Sigmoid colon (tissue), 7 donors: ENCODE results near the gene CHST8. TPM values are rescaled to one million over a fixed set of nuclear protein-coding genes. Genes with fewer than 3 reads are reported as not detected.

Source experiments
- DNase-seq: peaks from one replicate; pipeline ENCODE4 v3.0.0-alpha.2; 2019
- H3K27ac ChIP-seq, 4 donors: fragments of 200-600 bp; sonication (generic); one replicate each; pipeline ENCODE4 v1.5.1; 2016 to 2019; ENCODE audit warnings: mild to moderate bottlenecking in 1 of 4
- H3K27me3 ChIP-seq, 3 donors: fragments of 200-600 bp; sonication (generic); one replicate each; pipeline ENCODE4 v1.5.1; 2019; ENCODE audit warnings: mild to moderate bottlenecking in 1 of 3
- H3K36me3 ChIP-seq, 4 donors: fragments of 200-600 bp; sonication (generic); one replicate each; pipeline ENCODE4 v1.5.1; 2016 to 2019
- H3K4me1 ChIP-seq, 4 donors: fragments of 200-600 bp; sonication (generic); one replicate each; pipeline ENCODE4 v1.5.1; 2017 to 2019
- H3K4me3 ChIP-seq, 4 donors: fragments of 200-600 bp; sonication (generic); one replicate each; pipeline ENCODE4 v1.5.1; 2017 to 2019; ENCODE audit warnings: mild to moderate bottlenecking in 2 of 4, moderate library complexity in 1 of 4
- H3K9me3 ChIP-seq, 4 donors: fragments of 200-600 bp in 3 of 4; sonication (generic) in 3 of 4; one replicate each; pipeline versions ENCODE4 v1.5.1 to v1.6.1; 2013 to 2019
- EP300 ChIP-seq, 4 donors: sonication (generic); formaldehyde crosslinking; IDR thresholded peaks; one replicate each; pipeline ENCODE4 v1.6.1; 2017; ENCODE audit warnings: antibody characterized with exemption in 4 of 4
- POLR2A ChIP-seq, 2 donors: fragments of 450-650 bp; IDR thresholded peaks; one replicate each; pipeline ENCODE4 v1.6.1; 2016; ENCODE audit warnings: antibody characterized with exemption in 2 of 2, mild to moderate bottlenecking in 2 of 2, moderate library complexity in 2 of 2
- POLR2AphosphoS5 ChIP-seq, 4 donors: sonication (generic); formaldehyde crosslinking; IDR thresholded peaks; one replicate each; pipeline ENCODE4 v1.6.1; 2017; ENCODE audit warnings: antibody characterized with exemption in 4 of 4
- WGBS, 2 donors: extraction: QIAGEN DNeasy Blood & Tissue Kit; methylation state at CpG; one replicate each; pipeline ENCODE4 v1.1.7; 2013; 5-methylcytosine and 5-hydroxymethylcytosine counted together
- intact Hi-C: fragments of 100-400 bp; cut with DNase I; formaldehyde crosslinking; loops from one replicate; pipeline ENCODE4 v1.15.1; 2023
- polyA plus RNA-seq, 3 donors: library from polyadenylated mRNA; stranded (reverse); fragments of 200-250 nt; gene quantifications; one replicate each; pipeline ENCODE4 v1.2.3, GENCODE V29; 2013
- total RNA-seq, 4 donors: library from RNA; depleted of rRNA; stranded (reverse); fragments of >200 nt; gene quantifications; one replicate each; pipeline ENCODE4 v1.1.0, GENCODE V29; 2016
- TF ChIP-seq, protein P1 (sequence below), 4 experiments: fragments of 450-650 bp in 3 of 4; fragments of 200-600 bp in 1 of 4; IDR thresholded peaks; one replicate each; pipeline ENCODE4 v1.5.1; 2016 to 2019; ENCODE audit warnings: antibody characterized with exemption in 4 of 4, mild to moderate bottlenecking in 3 of 4, moderate library complexity in 2 of 4
- donor health status: healthy with polysubstance abuse.
- donor health status: Bipolar disorder and iron deficiency.
- donor health status: healthy.

The CHST8 gene
- total and polyA plus RNA-seq, 7 donors = 0.35 to 0.60 (median 0.36) TPM; not detected in 4

DNA sequence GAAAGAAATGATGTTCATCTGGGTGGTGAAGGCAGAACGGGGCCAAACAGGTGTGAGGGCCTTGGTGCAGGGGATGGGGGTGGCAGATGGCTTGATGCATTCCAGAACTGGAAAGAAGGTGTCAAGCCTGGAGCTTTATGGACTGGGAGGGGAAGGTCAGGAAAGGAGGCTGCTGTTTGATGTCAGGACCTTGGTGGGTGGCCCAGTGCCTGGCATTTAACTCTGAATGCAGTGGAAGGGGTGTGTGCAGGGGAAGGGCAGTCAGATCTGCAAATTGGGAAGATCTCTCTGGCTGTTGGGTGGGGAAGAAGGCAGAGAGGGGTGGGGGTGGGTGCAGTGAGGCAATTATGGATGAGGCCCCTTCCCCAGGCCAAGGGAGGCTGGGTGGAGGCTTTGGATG is 186.6 kb downstream of the CHST8 start:
- TF ChIP-seq POLR2AphosphoS5 (IDR thresholded peaks at IDR 0.05) = no peak
- TF ChIP-seq, protein P1, sequence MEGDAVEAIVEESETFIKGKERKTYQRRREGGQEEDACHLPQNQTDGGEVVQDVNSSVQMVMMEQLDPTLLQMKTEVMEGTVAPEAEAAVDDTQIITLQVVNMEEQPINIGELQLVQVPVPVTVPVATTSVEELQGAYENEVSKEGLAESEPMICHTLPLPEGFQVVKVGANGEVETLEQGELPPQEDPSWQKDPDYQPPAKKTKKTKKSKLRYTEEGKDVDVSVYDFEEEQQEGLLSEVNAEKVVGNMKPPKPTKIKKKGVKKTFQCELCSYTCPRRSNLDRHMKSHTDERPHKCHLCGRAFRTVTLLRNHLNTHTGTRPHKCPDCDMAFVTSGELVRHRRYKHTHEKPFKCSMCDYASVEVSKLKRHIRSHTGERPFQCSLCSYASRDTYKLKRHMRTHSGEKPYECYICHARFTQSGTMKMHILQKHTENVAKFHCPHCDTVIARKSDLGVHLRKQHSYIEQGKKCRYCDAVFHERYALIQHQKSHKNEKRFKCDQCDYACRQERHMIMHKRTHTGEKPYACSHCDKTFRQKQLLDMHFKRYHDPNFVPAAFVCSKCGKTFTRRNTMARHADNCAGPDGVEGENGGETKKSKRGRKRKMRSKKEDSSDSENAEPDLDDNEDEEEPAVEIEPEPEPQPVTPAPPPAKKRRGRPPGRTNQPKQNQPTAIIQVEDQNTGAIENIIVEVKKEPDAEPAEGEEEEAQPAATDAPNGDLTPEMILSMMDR (IDR thresholded peaks at IDR 0.05) = no peak
- TF ChIP-seq POLR2A (IDR thresholded peaks at IDR 0.05) = no peak
- no peak for TF ChIP-seq EP300 (IDR thresholded peaks at IDR 0.05)
- DNase-seq = no peak
- H3K36me3 ChIP-seq = peaks cover 11 to 90% (median 47%) of the 10 kb centered on the region in 4 donors
- WGBS, 2 donors = 80 to 86% methylated on average over 1 of the region's 1 CpG
- H3K4me3 ChIP-seq = no peak overlapping the region
- intact Hi-C loops = no loop called here
- no peaks in the 10 kb centered on the region for H3K9me3 ChIP-seq
- H3K27ac ChIP-seq = no peak overlapping the region
- H3K4me1 ChIP-seq = peaks cover 0 to 29% (median 24%) of the 10 kb centered on the region in 4 donors
- no peaks in the 10 kb centered on the region for H3K27me3 ChIP-seq

DNA sequence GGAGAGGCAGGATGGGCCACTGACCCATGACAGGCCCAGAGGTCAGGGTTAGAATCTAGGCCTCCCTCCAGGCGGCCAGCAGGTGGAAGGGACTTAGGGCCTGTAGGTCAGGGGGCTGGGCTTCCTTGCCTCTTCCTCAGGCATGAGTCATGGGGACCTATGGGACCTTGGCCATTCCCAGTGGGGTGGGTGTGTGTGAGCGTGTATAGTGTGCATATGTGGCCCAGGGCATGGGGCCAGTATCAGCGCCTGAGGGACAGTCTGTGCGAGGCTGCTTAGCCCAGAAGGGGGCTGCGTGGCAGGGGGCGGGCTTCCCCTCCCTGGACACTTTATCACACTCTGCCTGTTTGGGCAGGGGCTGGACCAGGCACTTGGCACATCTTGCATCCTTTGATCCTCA is 188.2 kb downstream of the CHST8 start:
- no peak for DNase-seq
- Histone ChIP-seq H3K4me3 (no peak overlapping the region), H3K27me3 (no peaks in the 10 kb centered on the region), H3K4me1 (peaks cover 0 to 16% (median 14%) of the 10 kb centered on the region in 4 donors), H3K9me3 (no peaks in the 10 kb centered on the region), H3K27ac (no peak overlapping the region), H3K36me3 (peaks cover 11 to 93% (median 43%) of the 10 kb centered on the region in 4 donors)
- TF ChIP-seq POLR2AphosphoS5 (IDR thresholded peaks at IDR 0.05) = no peak
- no peak for TF ChIP-seq POLR2A (IDR thresholded peaks at IDR 0.05)
- TF ChIP-seq, protein P1 (IDR thresholded peaks at IDR 0.05) = no peak
- no peak for TF ChIP-seq EP300 (IDR thresholded peaks at IDR 0.05)
- WGBS, 2 donors = 86 to 93% methylated on average over 6 of the region's 6 CpGs
- intact Hi-C loops = no loop called here

DNA sequence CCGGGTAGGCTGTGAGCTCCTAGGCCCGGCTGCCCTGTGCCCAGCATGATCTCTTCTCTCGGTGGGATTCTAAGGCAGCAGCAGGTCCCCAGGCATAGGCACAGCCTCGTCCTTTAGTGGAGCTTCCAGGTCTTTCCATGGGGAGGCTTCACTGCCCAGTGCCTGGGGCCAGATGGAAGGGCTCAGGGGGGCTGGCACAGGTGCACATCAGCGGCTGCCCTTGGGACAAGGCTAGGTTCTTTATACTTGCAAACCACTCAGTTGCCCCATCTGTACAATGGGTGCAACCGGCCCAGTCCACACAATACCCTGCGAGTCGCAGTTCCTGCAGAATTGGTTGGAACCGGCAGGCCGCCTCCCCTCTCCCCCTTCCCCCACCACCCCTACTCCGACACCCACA is 189.1 kb downstream of the CHST8 start:
- Histone ChIP-seq H3K4me3 (no peak overlapping the region), H3K27ac (no peak overlapping the region), H3K4me1 (peaks cover 0 to 7% (median 7%) of the 10 kb centered on the region in 4 donors), H3K9me3 (no peaks in the 10 kb centered on the region), H3K27me3 (no peaks in the 10 kb centered on the region), H3K36me3 (peaks cover 11 to 85% (median 38%) of the 10 kb centered on the region in 4 donors)
- no peak for TF ChIP-seq EP300 (IDR thresholded peaks at IDR 0.05)
- no peak for TF ChIP-seq POLR2A (IDR thresholded peaks at IDR 0.05)
- TF ChIP-seq POLR2AphosphoS5 (IDR thresholded peaks at IDR 0.05) = no peak
- TF ChIP-seq, protein P1 (IDR thresholded peaks at IDR 0.05) = no peak
- DNase-seq = peak; percentile 51
- intact Hi-C loops = no loop called here
- WGBS, 2 donors = 95% methylated on average over 11 of the region's 11 CpGs

DNA sequence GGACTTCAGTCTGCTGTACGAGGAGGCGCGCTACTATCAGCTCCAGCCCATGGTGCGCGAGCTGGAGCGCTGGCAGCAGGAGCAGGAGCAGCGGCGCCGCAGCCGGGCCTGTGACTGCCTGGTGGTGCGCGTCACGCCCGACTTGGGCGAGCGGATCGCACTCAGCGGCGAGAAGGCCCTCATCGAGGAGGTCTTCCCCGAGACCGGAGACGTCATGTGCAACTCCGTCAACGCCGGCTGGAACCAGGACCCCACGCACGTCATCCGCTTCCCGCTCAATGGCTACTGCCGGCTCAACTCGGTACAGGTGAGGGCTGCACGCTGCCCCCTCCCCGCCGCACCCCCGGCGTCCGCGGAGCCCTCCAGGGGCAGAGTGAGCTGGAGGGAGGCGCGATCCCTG is 189.5 kb downstream of the CHST8 start:
- TF ChIP-seq POLR2AphosphoS5 (IDR thresholded peaks at IDR 0.05) (no peak), EP300 (IDR thresholded peaks at IDR 0.05) (no peak), POLR2A (IDR thresholded peaks at IDR 0.05) (no peak)
- TF ChIP-seq, protein P1 (IDR thresholded peaks at IDR 0.05) = no peak
- Histone ChIP-seq H3K27ac (no peak overlapping the region), H3K27me3 (no peaks in the 10 kb centered on the region), H3K36me3 (peaks cover 11 to 81% (median 38%) of the 10 kb centered on the region in 4 donors), H3K4me1 (peaks cover 0 to 3% (median 3%) of the 10 kb centered on the region in 4 donors), H3K9me3 (no peaks in the 10 kb centered on the region), H3K4me3 (no peak overlapping the region)
- WGBS, 2 donors = 97% methylated on average over 41 of the region's 41 CpGs
- peak; percentile 66 for DNase-seq
- intact Hi-C loops = no loop called here
